ENCODE results near the gene CPN2. TPM values are rescaled to one million over a fixed set of nuclear protein-coding genes. Genes with fewer than 3 reads are reported as not detected.

Gene CPN2
- total RNA-seq, 1 experiment from 2014 or later: not detected

- no peak for DNase-seq (ENCODE audit: extremely low read depth, low read depth)
These were observed 50.2 kb downstream of the CPN2 start for GRCh38 chr3:194300936-194301335.

GRCh38 chr3:194300382-194300758 lies 50.8 kb downstream of the CPN2 start:
- DNase-seq (ENCODE audit: extremely low read depth, low read depth): no peak

GRCh38 chr3:194298331-194299227 lies 52.5 kb downstream of the CPN2 start:
- no peak for DNase-seq (ENCODE audit: extremely low read depth, low read depth)

GRCh38 chr3:194296454-194297263 lies 54.5 kb downstream of the CPN2 start:
- no peak for DNase-seq (ENCODE audit: extremely low read depth, low read depth)

GRCh38 chr3:194294895-194295214 lies 56.3 kb downstream of the CPN2 start:
- DNase-seq (ENCODE audit: extremely low read depth, low read depth): no peak

- DNase-seq (ENCODE audit: extremely low read depth, low read depth): no peak
These were observed 56.8 kb downstream of the CPN2 start for GRCh38 chr3:194294199-194294894.

- DNase-seq (ENCODE audit: extremely low read depth, low read depth): no peak
These were observed 57.5 kb downstream of the CPN2 start for GRCh38 chr3:194293546-194294198.

GRCh38 chr3:194292331-194292730 lies 58.8 kb downstream of the CPN2 start:
- DNase-seq (ENCODE audit: extremely low read depth, low read depth): no peak

Other genes starting within 250 kb of the CPN2 start
- 14.4 and 17.7 TPM in 2 replicates for gene HES1, start 215.2 kb downstream of the CPN2 start, total RNA-seq (2014; rRNA removed; shearing (Covaris generic))
- not detected in 2 replicates for gene LRRC15, start 18.4 kb upstream of the CPN2 start, total RNA-seq (2014; rRNA removed; shearing (Covaris generic))
- gene GP5, start 47.9 kb upstream of the CPN2 start, total RNA-seq (2014; rRNA removed; shearing (Covaris generic)): not detected in 2 replicates
- gene ATP13A3, start 135.7 kb upstream of the CPN2 start, total RNA-seq (2014; rRNA removed; shearing (Covaris generic)): 91.5 and 101 TPM in 2 replicates

Data from NCI-H460 (cell line).